Measurements from ENCODE around the gene LONP2.
A peak's percentile ranks its signal among the peaks of the same experiment; 100 is the strongest.

The LONP2 gene

GRCh38 chr16:48384520-48385252 lies 140.6 kb downstream of the LONP2 start:
- Histone ChIP-seq H3K27me3 (replicated peaks; ENCODE audit: insufficient read depth, low read length) (no peaks in the 10 kb centered on the region), H2AFZ (ENCODE audit: low read length) (no peak overlapping the region), H3K9me2 (replicated peaks; ENCODE audit: insufficient read depth, low read length) (no peaks in the 10 kb centered on the region), H3K9ac (ENCODE audit: low read length) (peak overlapping the region; percentile 78), H4K20me1 (ENCODE audit: insufficient read depth, low read length) (peaks cover 12% of the 10 kb centered on the region), H3K4me1 (ENCODE audit: low read length) (no peaks in the 10 kb centered on the region), H3K36me3 (replicated peaks; ENCODE audit: insufficient read depth, low read length) (no peaks in the 10 kb centered on the region), H3K79me2 (ENCODE audit: low read length) (peaks cover 48% of the 10 kb centered on the region), H3F3A (ENCODE audit: insufficient read depth, low read length) (peaks cover 5% of the 10 kb centered on the region), H3K27ac (ENCODE audit: low read length) (peak overlapping the region; percentile 48; the same call in 1 of the 2 replicates), H3K4me2 (ENCODE audit: low read depth, low read length) (peak overlapping the region; percentile 73), H3K9me3 (replicated peaks; ENCODE audit: insufficient read depth, low read length) (no peaks in the 10 kb centered on the region), H3K4me3 (ENCODE audit: low read length) (peak overlapping the region; percentile 88)
- DNase-seq: peak; percentile 38
- TF ChIP-seq EZH2phosphoT487 (IDR thresholded peaks at IDR 0.05; ENCODE audit: low read length) (no peak), EZH2 (optimal IDR thresholded peaks at IDR 0.05; ENCODE audit: low read depth, low read length) (no peak)
- TF ChIP-seq, protein P1, sequence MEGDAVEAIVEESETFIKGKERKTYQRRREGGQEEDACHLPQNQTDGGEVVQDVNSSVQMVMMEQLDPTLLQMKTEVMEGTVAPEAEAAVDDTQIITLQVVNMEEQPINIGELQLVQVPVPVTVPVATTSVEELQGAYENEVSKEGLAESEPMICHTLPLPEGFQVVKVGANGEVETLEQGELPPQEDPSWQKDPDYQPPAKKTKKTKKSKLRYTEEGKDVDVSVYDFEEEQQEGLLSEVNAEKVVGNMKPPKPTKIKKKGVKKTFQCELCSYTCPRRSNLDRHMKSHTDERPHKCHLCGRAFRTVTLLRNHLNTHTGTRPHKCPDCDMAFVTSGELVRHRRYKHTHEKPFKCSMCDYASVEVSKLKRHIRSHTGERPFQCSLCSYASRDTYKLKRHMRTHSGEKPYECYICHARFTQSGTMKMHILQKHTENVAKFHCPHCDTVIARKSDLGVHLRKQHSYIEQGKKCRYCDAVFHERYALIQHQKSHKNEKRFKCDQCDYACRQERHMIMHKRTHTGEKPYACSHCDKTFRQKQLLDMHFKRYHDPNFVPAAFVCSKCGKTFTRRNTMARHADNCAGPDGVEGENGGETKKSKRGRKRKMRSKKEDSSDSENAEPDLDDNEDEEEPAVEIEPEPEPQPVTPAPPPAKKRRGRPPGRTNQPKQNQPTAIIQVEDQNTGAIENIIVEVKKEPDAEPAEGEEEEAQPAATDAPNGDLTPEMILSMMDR (IDR thresholded peaks at IDR 0.05; ENCODE audit: low read length): no peak

- Histone ChIP-seq H3K9ac (ENCODE audit: low read length) (peak within 1 kb of the TSS; percentile 85), H3K4me2 (ENCODE audit: low read depth, low read length) (peak within 1 kb of the TSS; percentile 89), H3F3A (ENCODE audit: insufficient read depth, low read length) (peaks cover 5% of the 10 kb centered on the region), H4K20me1 (ENCODE audit: insufficient read depth, low read length) (peaks cover 8% of the 10 kb centered on the region), H3K36me3 (replicated peaks; ENCODE audit: insufficient read depth, low read length) (no peaks in the 10 kb centered on the region), H3K4me1 (ENCODE audit: low read length) (no peaks in the 10 kb centered on the region), H3K79me2 (ENCODE audit: low read length) (peaks cover 40% of the 10 kb centered on the region), H3K9me3 (replicated peaks; ENCODE audit: insufficient read depth, low read length) (no peaks in the 10 kb centered on the region), H2AFZ (ENCODE audit: low read length) (peak within 1 kb of the TSS; percentile 99), H3K27me3 (replicated peaks; ENCODE audit: insufficient read depth, low read length) (no peaks in the 10 kb centered on the region), H3K4me3 (ENCODE audit: low read length) (peak within 1 kb of the TSS; percentile 88), H3K9me2 (replicated peaks; ENCODE audit: insufficient read depth, low read length) (no peaks in the 10 kb centered on the region), H3K27ac (ENCODE audit: low read length) (peak within 1 kb of the TSS; percentile 48; the same call in 1 of the 2 replicates)
- DNase-seq: peak; percentile 82
- no peak for TF ChIP-seq EZH2phosphoT487 (IDR thresholded peaks at IDR 0.05; ENCODE audit: low read length)
Observed at GRCh38 chr16:48385253-48386150, 141.4 kb downstream of the LONP2 start, which contains the start of gene SIAH1. TSS of gene SIAH1 (minus strand) at chr16:48385413. CDS start at chr16:48362428, 22,985 bp downstream.

DNA sequence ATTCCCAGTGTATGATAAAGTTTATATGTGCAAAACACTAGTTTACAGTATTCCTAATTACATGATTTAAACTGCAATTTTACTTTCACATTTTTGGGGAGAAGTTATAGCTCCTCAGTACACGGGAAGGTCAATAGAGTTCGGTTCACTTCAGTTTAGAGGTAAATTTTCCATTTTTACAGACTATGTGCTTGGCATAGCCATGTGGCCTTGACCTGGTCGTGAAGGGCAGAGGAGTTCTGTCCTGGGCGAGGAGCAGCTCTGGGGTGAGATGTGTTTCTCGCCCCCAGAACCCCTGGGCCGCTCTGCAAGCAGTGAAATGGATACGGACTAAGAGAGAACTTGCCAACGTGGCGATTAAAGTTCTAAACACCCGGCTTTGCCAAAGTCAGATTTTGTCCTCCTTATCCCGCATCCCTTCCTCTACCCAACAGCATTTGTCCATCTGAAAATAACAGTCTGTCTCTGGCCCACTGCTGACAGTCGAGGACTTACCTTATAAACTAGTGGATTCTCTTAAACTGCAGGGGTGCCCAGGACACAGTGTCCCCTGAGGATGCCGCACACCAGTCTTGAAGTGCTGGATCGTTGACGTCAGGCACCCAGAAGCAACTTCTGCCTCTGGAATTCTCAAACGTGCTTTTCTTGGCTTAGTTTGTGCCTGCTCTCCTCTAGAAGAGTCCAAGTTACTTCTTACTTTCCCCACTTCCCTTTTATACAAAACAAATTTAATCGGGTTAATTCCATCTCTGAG lies 142.6 kb downstream of the LONP2 start:
- Histone ChIP-seq H3K9me3 (replicated peaks; ENCODE audit: insufficient read depth, low read length) (no peaks in the 10 kb centered on the region), H3K4me3 (ENCODE audit: low read length) (no peak overlapping the region), H3K36me3 (replicated peaks; ENCODE audit: insufficient read depth, low read length) (no peaks in the 10 kb centered on the region), H4K20me1 (ENCODE audit: insufficient read depth, low read length) (no peaks in the 10 kb centered on the region; the same call in 1 of the 2 replicates), H3F3A (ENCODE audit: insufficient read depth, low read length) (peaks cover 5% of the 10 kb centered on the region), H3K27ac (ENCODE audit: low read length) (no peak overlapping the region), H2AFZ (ENCODE audit: low read length) (no peak overlapping the region), H3K9me2 (replicated peaks; ENCODE audit: insufficient read depth, low read length) (no peaks in the 10 kb centered on the region), H3K9ac (ENCODE audit: low read length) (no peak overlapping the region), H3K4me2 (ENCODE audit: low read depth, low read length) (no peak overlapping the region), H3K4me1 (ENCODE audit: low read length) (no peaks in the 10 kb centered on the region), H3K27me3 (replicated peaks; ENCODE audit: insufficient read depth, low read length) (no peaks in the 10 kb centered on the region), H3K79me2 (ENCODE audit: low read length) (peaks cover 27% of the 10 kb centered on the region)
- DNase-seq: no peak
- TF ChIP-seq EZH2phosphoT487 (IDR thresholded peaks at IDR 0.05; ENCODE audit: low read length): no peak
- TF ChIP-seq, protein P1 (IDR thresholded peaks at IDR 0.05; ENCODE audit: low read length): no peak
- no peak for TF ChIP-seq EZH2 (optimal IDR thresholded peaks at IDR 0.05; ENCODE audit: low read depth, low read length)
